Measurements from ENCODE around the gene SMARCA1. TPM values are rescaled to one million over a fixed set of nuclear protein-coding genes. Genes with fewer than 3 reads are reported as not detected.
A peak's percentile ranks its signal among the peaks of the same experiment; 100 is the strongest.

SMARCA1 gene
- total RNA-seq, 1 experiment from 2014 or later: 38.8 TPM

DNA sequence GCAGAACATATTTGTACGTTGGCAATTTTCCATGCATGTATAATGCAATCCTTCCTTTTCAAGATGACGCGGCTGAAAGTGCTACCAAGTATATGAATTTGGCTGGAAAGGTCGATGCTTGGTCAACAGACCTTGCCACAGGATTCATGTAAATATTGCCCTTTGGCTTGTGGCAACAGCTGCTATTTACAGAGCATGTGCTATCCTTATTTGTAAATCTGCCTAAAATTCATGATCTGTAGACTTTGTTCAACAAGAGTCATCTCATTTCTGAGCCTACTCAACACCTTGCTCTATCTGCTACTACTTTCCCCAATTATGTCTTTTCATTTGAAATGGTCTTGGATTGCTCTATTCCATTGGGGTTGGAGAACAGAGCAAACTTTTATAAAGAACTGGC, 1.9 kb upstream of the SMARCA1 start (continued):
- TF ChIP-seq, protein P1, sequence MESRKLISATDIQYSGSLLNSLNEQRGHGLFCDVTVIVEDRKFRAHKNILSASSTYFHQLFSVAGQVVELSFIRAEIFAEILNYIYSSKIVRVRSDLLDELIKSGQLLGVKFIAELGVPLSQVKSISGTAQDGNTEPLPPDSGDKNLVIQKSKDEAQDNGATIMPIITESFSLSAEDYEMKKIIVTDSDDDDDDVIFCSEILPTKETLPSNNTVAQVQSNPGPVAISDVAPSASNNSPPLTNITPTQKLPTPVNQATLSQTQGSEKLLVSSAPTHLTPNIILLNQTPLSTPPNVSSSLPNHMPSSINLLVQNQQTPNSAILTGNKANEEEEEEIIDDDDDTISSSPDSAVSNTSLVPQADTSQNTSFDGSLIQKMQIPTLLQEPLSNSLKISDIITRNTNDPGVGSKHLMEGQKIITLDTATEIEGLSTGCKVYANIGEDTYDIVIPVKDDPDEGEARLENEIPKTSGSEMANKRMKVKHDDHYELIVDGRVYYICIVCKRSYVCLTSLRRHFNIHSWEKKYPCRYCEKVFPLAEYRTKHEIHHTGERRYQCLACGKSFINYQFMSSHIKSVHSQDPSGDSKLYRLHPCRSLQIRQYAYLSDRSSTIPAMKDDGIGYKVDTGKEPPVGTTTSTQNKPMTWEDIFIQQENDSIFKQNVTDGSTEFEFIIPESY (IDR thresholded peaks at IDR 0.05; ENCODE audit: extremely low read depth, insufficient replicate concordance, low read length): no peak
- TF ChIP-seq, protein P2, sequence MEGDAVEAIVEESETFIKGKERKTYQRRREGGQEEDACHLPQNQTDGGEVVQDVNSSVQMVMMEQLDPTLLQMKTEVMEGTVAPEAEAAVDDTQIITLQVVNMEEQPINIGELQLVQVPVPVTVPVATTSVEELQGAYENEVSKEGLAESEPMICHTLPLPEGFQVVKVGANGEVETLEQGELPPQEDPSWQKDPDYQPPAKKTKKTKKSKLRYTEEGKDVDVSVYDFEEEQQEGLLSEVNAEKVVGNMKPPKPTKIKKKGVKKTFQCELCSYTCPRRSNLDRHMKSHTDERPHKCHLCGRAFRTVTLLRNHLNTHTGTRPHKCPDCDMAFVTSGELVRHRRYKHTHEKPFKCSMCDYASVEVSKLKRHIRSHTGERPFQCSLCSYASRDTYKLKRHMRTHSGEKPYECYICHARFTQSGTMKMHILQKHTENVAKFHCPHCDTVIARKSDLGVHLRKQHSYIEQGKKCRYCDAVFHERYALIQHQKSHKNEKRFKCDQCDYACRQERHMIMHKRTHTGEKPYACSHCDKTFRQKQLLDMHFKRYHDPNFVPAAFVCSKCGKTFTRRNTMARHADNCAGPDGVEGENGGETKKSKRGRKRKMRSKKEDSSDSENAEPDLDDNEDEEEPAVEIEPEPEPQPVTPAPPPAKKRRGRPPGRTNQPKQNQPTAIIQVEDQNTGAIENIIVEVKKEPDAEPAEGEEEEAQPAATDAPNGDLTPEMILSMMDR (IDR thresholded peaks at IDR 0.05 in 2 of 3, conservative IDR thresholded peaks at IDR 0.05 in 1 of 3; ENCODE audit: borderline replicate concordance in 1 of 3, insufficient read depth in 1 of 3, low read depth in 2 of 3, low read length in 2 of 3): no peak
- TF ChIP-seq SRF (IDR thresholded peaks at IDR 0.05; ENCODE audit: low read depth) (no peak), SP1 (IDR thresholded peaks at IDR 0.05; ENCODE audit: low read depth) (no peak), SIN3A (IDR thresholded peaks at IDR 0.05; ENCODE audit: low read depth) (no peak), JUND (IDR thresholded peaks at IDR 0.05) (no peak), POLR2A (IDR thresholded peaks at IDR 0.05; ENCODE audit: borderline replicate concordance, extremely low read depth, insufficient read depth, insufficient read length) (no peak)
- TF ChIP-seq, protein P3, sequence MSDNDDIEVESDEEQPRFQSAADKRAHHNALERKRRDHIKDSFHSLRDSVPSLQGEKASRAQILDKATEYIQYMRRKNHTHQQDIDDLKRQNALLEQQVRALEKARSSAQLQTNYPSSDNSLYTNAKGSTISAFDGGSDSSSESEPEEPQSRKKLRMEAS (IDR thresholded peaks at IDR 0.05): no peak
- TF ChIP-seq, protein P4, sequence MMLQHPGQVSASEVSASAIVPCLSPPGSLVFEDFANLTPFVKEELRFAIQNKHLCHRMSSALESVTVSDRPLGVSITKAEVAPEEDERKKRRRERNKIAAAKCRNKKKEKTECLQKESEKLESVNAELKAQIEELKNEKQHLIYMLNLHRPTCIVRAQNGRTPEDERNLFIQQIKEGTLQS (IDR thresholded peaks at IDR 0.05): no peak

DNA sequence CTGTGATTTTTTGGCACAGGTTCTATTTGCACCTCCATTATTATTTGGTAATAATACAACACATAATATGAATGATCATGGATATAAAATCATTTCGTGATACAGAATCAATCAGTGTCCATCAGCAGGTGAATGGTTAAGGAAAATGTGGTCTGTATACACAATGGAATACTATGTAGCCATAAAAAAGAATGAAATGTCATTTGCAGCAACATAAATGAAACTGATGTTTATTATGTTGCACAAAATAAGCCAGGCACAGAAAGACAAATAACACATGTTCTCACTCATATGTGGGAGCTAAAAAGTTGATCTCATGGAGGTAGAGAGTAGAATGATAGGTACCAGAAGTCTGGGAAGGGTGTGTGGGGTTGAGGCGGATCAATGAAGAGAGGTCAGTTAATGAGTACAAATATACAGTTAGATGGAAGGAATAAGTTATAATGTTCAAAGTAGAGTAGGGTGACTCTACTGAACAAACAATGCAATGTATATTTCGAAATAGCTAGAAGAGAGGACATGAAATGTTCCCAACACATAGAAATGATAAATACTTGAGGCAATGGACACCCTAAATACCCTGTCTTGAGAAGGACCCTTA, 1.1 kb upstream of the SMARCA1 start:
- Histone ChIP-seq H3K27ac (ENCODE audit: low read depth, low read length) (no peak overlapping the region), H3K9me3 (ENCODE audit: control insufficient read depth in 1 of 2, insufficient read depth in 1 of 2, low read depth in 1 of 2, low read length in 2 of 2) (no peaks in the 10 kb centered on the region), H3K36me3 (ENCODE audit: control insufficient read depth in 1 of 2, insufficient read depth in 2 of 2, low read length in 2 of 2) (no peaks in the 10 kb centered on the region), H3K4me3 (replicated peaks in 1 of 2; ENCODE audit: low read depth in 1 of 2, low read length in 2 of 2) (peak overlapping the region in 1 of 2 experiments; percentile 76; a peak in 1 of 4 replicates), H3K4me1 (ENCODE audit: control insufficient read depth in 1 of 2, insufficient read depth in 2 of 2, low read length in 2 of 2) (peaks cover 5 to 7% of the 10 kb centered on the region in 2 experiments; a peak in 3 of 4 replicates), H3K9me2 (ENCODE audit: insufficient read depth) (no peaks in the 10 kb centered on the region), H3K27me3 (ENCODE audit: insufficient read depth, low read length) (no peaks in the 10 kb centered on the region), H2AFZ (ENCODE audit: low read depth, low read length, poor library complexity, severe bottlenecking) (no peak overlapping the region), H3K79me2 (ENCODE audit: insufficient read depth, low read length) (peaks cover 14% of the 10 kb centered on the region), H3K9ac (ENCODE audit: low read length) (no peak overlapping the region), H3K4me2 (ENCODE audit: low read length) (no peak overlapping the region), H4K20me1 (ENCODE audit: insufficient read depth) (no peaks in the 10 kb centered on the region)
- POLR2A ChIA-PET: no interaction called here
- intact Hi-C loops (cut with micrococcal nuclease): no loop called here
- RAD21 ChIA-PET (ENCODE audit: low non-redundant PET in 1 of 2, low total read pairs in 2 of 2, uncharacterized antibody in 2 of 2, unreplicated experiment in 2 of 2): no interaction called here
- BruUV-seq (replicated peaks): no TSS peak
- TF ChIP-seq ZNF274 (IDR thresholded peaks at IDR 0.05; ENCODE audit: low read depth, low read length): no peak
- no peak for TF ChIP-seq ELF1 (IDR thresholded peaks at IDR 0.05; ENCODE audit: borderline replicate concordance, low read depth)
- TF ChIP-seq POLR2A (IDR thresholded peaks at IDR 0.05; ENCODE audit: borderline replicate concordance, extremely low read depth, insufficient read depth, insufficient read length): no peak
- TF ChIP-seq, protein P1 (IDR thresholded peaks at IDR 0.05; ENCODE audit: extremely low read depth, insufficient replicate concordance, low read length): no peak
- no peak for TF ChIP-seq SIN3A (IDR thresholded peaks at IDR 0.05; ENCODE audit: low read depth)
- no peak for TF ChIP-seq TCF7L2 (IDR thresholded peaks at IDR 0.05; ENCODE audit: borderline replicate concordance, extremely low read depth, insufficient read depth, insufficient read length)
- no peak for TF ChIP-seq CBX3 (IDR thresholded peaks at IDR 0.05; ENCODE audit: low read depth)
- no peak for TF ChIP-seq JUND (IDR thresholded peaks at IDR 0.05)
- no peak for TF ChIP-seq YY1 (IDR thresholded peaks at IDR 0.05; ENCODE audit: extremely low read depth, insufficient replicate concordance, low read depth, low read length)
- TF ChIP-seq SRF (IDR thresholded peaks at IDR 0.05; ENCODE audit: low read depth): no peak
- no peak for TF ChIP-seq CEBPB (IDR thresholded peaks at IDR 0.05; ENCODE audit: low read depth)
- no peak for TF ChIP-seq RAD21 (IDR thresholded peaks at IDR 0.05; ENCODE audit: low read depth)
- ATAC-seq (no peak), DNase-seq (ENCODE audit: low read depth, low spot score) (no peak)
- CTCF ChIA-PET: no interaction called here

Data from HCT116 (cell line).